GM19043 (cell line): Measurements from ENCODE around the gene FBLN7.

Source experiments
- ATAC-seq: cut with Tn5 transposase; IDR thresholded peaks from one replicate; pipeline ENCODE4 v1.9.1; 2021; ENCODE audit warnings: low read depth; ENCODE audit not compliant: unreplicated experiment

The FBLN7 gene

GRCh38 chr2:112220186-112220585 is 82.0 kb downstream of the FBLN7 start:
- no peak for ATAC-seq

- no peak for ATAC-seq
Measured at GRCh38 chr2:112220831-112221230, 82.6 kb downstream of the FBLN7 start.

DNA sequence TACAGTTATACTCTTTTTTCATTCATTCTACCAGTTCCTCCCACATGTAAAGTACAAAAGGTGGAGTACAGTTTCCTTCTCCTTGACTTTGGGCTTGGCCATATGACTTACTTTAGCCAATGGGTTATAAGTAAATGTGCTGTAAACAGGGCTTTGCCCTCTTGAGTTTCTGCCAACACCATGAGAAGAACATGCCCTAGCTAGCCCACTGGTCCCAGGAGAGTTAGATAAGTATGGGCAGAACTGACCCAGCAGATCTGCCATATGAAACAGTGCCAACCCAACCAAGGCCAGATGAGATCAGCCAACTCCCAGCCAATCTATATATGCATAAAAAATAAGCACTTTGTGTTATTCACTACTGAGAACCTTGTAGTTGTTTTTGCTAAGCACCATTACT is 91.2 kb downstream of the FBLN7 start:
- ATAC-seq, result no peak

- no peak for ATAC-seq
Measured at GRCh38 chr2:112230371-112230770, 92.2 kb downstream of the FBLN7 start.
